ENCODE measurements around the gene PCBP2. TPM values are rescaled to one million over a fixed set of nuclear protein-coding genes. Genes with fewer than 3 reads are reported as not detected.

Gene PCBP2
- total and polyA plus RNA-seq, 10 of the 15 experiments (the other 5 are each of a cell fraction or from before 2014, with no cell fraction given): 109 to 803 (median 327) TPM

DNA sequence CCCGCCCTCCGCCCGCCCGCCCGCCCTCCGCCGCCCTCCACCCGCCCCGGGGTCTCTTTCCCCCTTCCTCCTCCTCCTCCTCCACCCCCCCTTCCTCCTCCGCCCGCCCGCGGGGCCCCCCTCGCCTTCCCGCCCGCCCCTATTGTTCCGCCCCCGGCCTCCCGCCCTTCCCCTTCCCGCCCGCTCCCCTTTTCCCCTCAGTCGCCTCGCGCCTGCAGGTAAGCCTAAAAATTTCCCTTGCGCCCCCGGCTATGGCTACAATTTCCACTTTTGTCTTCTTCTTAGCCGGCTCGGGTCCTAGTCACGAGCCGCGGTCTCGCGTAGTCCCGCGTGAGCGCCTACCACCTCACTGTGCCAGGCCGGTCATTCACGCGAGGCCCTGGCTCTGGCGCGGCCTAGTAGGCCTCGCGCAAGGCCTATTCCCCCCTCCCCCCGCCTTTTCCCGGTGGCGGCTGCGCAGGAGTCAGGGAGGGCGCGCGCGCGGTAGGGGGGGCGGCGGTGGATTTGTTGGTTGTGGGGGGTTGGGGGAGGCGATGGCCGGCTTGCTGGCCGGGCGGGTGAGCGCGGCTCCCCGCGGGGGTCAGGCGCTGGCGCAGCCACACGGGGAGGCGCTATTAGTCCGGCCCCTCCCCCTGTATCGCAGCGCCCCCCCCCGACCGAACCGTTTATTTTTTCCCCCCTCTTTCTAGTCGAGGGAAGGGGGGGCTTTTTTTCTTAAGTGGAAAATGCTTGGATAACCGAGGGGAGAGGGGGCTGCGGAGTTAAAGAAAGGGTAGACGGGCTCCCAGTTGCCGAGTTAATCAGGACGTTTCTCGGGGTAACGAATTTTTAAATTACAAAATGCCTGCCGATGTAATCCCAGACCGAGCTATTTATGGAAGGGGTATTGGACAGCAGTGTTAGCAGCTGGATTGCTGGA is 516 bp downstream of the PCBP2 start:
- peaks cover 10% of the 10 kb centered on the region for H4K20me1 ChIP-seq (ENCODE audit: control insufficient read depth, insufficient read depth)
- intact Hi-C loops (cut with micrococcal nuclease; ENCODE audit: unreplicated experiment) (loop anchor here (2.0 to 5.0 kb wide), 2 partner anchors 50 to 72 kb away; partner anchors contain the start of genes SP1 and TARBP2), in situ Hi-C loops (cut with MboI) (no loop called here)
- H3K9ac ChIP-seq (ENCODE audit: control insufficient read depth, insufficient read depth, low read length): peak overlapping the region; percentile 96
- RAD21 ChIA-PET (ENCODE audit: unreplicated experiment): no interaction called here
- CTCF ChIA-PET: interaction anchor here (0.6 to 4.9 kb wide), 4 partner anchors 23 to 124 kb away, joined by 3 to 30 read pairs (median 3); no protein-coding TSS in a partner anchor
- FAIRE-seq (no peak), ATAC-seq (peak; percentile 80), DNase-seq (ENCODE audit: low read depth, low spot score) (no peak)
- no peaks in the 10 kb centered on the region for H3K9me3 ChIP-seq (replicated peaks; ENCODE audit: control insufficient read depth, insufficient read depth, low read length)
- peaks cover 7 to 31% of the 10 kb centered on the region in 2 experiments for H3K36me3 ChIP-seq (ENCODE audit: control insufficient read depth in 2 of 2, insufficient read depth in 2 of 2, low read length in 1 of 2)
- 1% methylated on average over 38 of the region's 82 CpGs for WGBS (ENCODE audit: insufficient coverage, insufficient replicate concordance, low lambda C conversion rate, missing lambda C conversion rate)
- peak overlapping the region; percentile 92 for H3K27ac ChIP-seq (ENCODE audit: control insufficient read depth, insufficient read depth)
- peaks cover 45% of the 10 kb centered on the region for H3K79me2 ChIP-seq (ENCODE audit: control insufficient read depth, insufficient read depth, low read length)
- POLR2A ChIA-PET: interaction anchor here (0.6 to 1.2 kb wide), 4 partner anchors 19 to 272 kb away, joined by 3 to 4 read pairs (median 4); partner anchors contain the start of genes CSAD and ZNF740
- H2AFZ ChIP-seq (ENCODE audit: control insufficient read depth, low read depth, low read length): no peak overlapping the region
- H3K27me3 ChIP-seq (replicated peaks in 1 of 2; ENCODE audit: control insufficient read depth in 2 of 2, insufficient read depth in 2 of 2, low read length in 1 of 2): no peaks in the 10 kb centered on the region
- peaks cover 5% of the 10 kb centered on the region for H3K4me1 ChIP-seq (ENCODE audit: control insufficient read depth, insufficient read depth, low read length)
- SMC1A ChIA-PET (ENCODE audit: uncharacterized antibody, unreplicated experiment): interaction anchor here (0.6 to 1.0 kb wide), 2 partner anchors 24 to 42 kb away, joined by 3 read pairs; no protein-coding TSS in a partner anchor
- no TSS peak for BruUV-seq (replicated peaks)
- H3K4me2 ChIP-seq (ENCODE audit: control insufficient read depth, insufficient read depth): peak overlapping the region; percentile 83
- peak overlapping the region; percentile 97 for H3K4me3 ChIP-seq
- TF ChIP-seq NR2F1 (conservative IDR thresholded peaks at IDR 0.05): peak; percentile 57; the same call in 1 of the 2 replicates
- TF ChIP-seq CREB1 (IDR thresholded peaks at IDR 0.05; ENCODE audit: low read depth): peak; percentile 42; the same call in 1 of the 2 replicates
- no peak for TF ChIP-seq SUPT20H (IDR thresholded peaks at IDR 0.05; ENCODE audit: borderline replicate concordance, control insufficient read depth, low read depth, low read length)
- TF ChIP-seq ETV6 (conservative IDR thresholded peaks at IDR 0.05 in 1 of 2, IDR thresholded peaks at IDR 0.05 in 1 of 2; ENCODE audit: borderline replicate concordance in 1 of 2, low read depth in 1 of 2): peak in 1 of 2 experiments; percentile 15; a peak in 1 of 4 replicates
- TF ChIP-seq CEBPB (IDR thresholded peaks at IDR 0.05; ENCODE audit: borderline replicate concordance in 1 of 2, low read depth in 2 of 2, low read length in 2 of 2): no peak
- TF ChIP-seq HDAC2 (IDR thresholded peaks at IDR 0.05): no peak
- no peak for TF ChIP-seq BCLAF1 (IDR thresholded peaks at IDR 0.05)
- TF ChIP-seq ZBTB40 (IDR thresholded peaks at IDR 0.05; ENCODE audit: borderline replicate concordance): no peak
- TF ChIP-seq ESRRA (IDR thresholded peaks at IDR 0.05; ENCODE audit: low read length): no peak
- no peak for TF ChIP-seq IRF5 (IDR thresholded peaks at IDR 0.05; ENCODE audit: borderline replicate concordance)
- TF ChIP-seq HSF1 (IDR thresholded peaks at IDR 0.05; ENCODE audit: low read depth, low read length): no peak

Data from GM12878 (cell line).